GM21360 (cell line): ENCODE measurements around the gene FUT7.
A peak's percentile ranks its signal among the peaks of the same experiment; 100 is the strongest.
"Not testable (repeated sequence)": the region's sequence is repeated elsewhere in the genome, so short reads cannot be mapped to it uniquely, and the experiment has no call there.

ENCODE experiments used
- ATAC-seq: cut with Tn5 transposase; IDR thresholded peaks from one replicate; pipeline ENCODE4 v1.9.1; 2021; ENCODE audit warnings: mild to moderate bottlenecking, moderate library complexity; ENCODE audit not compliant: unreplicated experiment

Gene FUT7

DNA sequence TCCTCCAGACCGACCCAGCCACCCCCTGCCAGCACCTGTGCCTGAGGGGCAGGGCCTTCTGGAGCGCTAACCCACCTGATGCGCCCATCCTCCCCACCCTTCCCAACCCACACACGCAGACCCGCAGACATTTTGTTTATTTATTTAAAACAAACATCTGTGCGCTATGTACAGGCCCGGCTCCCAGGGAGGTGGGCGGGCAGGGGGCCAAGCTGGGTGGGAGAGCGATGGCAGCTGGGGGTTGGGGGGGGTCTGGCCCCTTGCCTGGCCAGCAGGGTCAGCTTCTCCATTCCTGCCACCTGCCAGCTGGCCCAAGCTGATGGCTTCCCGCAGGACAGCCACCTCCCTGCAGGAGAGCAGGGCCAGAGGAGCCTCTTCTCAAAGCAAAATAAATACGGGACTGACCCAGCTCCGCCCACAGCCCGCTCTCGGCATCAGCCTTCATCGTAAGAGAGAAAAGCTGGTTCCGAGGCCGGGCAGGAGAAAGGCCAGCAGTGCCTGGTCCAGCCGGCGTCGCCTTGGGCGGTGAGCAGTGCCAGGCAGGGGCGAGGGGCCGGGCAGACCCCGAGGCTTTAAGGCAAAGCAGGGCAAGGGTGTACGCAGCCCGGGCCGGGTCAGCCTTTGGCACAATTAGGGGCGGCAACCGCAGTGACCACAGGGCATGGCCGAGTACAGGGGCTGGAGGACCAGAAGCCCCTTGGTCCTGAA lies 24.6 kb downstream of the FUT7 start:
- ATAC-seq, result no peak

DNA sequence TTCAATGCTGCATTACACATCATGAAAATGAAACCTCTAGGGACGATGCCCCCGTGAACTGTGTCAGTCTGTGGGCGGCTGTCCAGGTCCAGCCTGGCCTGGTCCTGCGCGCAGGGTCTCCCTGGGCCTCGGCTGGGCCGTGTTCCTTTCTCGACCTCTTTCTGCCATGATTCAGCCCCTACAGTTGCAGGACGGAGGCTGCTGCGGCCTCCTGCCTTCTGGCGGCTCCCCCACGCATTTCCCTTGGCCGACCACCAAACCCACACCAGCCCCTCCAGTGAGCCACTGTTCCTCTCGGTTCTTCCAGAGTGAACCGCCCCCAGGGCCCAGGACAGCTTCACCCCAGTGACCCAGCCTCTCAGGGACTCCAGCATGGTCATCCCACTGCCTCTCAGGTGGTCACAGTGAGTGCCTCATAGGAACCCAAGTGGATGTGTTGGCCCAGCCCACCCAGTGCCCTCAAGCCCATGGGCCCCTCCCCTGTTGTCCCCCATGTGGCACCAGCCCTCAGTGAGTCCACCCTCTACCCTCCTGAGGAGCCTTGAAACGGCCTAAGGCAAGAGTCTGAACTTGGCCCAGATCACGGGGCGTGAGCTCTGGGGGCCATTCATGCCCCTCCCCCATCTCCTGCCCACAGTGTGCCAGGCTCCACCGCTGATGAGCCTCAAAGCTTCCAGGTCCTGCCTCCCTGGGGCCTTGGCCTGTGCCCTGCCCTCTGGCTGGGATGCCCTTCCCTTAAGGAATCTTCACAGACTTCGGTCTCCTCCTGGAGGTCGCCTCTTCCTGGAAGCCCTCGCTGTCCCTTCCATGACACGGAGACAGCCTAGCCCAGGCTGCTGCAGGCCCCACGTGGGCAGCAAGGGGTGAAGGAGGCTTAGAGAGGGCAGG lies 25.5 kb downstream of the FUT7 start:
- ATAC-seq, result no peak

DNA sequence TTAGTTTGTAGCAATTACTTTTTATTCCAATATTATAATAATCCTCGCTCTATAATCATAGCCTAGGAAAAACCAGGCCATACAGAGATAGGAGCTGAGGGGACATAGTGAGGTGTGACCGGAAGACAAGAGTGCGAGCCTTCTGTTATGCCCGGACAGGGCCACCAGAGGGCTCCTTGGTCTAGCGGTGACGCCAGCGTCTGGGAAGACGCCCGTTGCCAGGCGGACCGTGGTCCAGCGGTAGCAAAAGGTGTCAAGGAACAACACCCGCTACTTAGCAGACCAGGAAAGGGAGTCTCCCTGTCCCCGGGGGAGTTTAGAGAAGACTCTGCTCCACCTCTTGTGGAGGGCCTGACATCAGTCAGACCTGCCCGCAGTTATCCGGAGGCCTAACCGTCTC lies 27.6 kb downstream of the FUT7 start:
- not testable (repeated sequence) for ATAC-seq

DNA sequence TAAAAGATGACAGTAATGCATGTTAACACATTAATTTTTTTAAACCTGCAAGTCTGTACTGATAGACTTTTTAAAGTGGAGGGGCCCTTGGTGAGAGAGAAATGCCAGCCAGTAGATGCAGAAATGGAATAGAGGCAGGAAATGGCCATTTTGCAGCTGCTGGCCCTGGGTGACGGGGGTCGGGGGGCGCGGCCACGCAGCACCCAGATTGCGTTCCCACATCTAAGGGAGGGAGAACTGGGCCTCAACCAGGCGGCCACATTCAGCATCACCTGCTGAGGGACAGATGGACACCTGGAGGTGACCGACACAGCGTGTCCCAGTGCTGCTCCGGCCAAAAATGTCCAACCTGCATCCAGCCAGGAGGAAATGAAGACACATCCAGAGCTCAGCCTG lies 29.2 kb downstream of the FUT7 start:
- no peak for ATAC-seq

DNA sequence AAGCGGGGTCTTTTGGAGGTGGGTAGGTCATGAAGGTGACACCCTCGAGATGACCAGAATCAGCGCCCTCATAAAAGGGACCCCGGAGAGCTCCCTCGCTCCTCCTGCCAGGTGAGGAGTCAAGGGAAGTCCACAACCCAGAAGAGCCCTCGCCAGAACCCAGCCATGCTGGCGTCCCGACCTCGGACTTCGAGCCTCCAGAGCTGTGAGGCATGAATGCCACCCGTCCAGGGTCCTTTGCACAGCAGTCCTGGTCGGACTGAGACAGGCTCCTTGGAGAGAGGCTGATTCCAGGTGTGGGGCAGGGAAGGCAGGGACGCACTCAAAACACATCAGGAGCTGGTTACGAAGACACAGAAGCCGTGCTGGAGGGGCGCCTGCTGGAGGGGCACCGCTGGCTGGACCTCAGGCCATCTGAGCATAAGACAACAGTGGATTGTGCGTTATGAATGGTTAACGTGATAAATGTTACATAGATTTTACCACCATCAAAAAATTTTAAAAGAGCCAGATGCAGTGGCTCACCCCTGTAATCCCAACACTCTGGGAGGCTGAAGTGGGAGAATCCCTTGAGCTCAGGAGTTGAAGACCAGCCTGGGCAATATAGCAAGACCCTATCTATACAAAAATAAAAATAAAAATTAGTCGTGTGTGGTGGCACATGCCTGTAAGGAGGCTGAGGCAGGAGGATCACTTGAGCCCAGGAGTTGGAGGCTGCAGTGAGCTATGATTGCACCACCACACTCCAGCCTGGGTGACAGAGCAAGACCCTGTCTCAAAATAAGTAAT lies 29.8 kb downstream of the FUT7 start:
- no peak for ATAC-seq

DNA sequence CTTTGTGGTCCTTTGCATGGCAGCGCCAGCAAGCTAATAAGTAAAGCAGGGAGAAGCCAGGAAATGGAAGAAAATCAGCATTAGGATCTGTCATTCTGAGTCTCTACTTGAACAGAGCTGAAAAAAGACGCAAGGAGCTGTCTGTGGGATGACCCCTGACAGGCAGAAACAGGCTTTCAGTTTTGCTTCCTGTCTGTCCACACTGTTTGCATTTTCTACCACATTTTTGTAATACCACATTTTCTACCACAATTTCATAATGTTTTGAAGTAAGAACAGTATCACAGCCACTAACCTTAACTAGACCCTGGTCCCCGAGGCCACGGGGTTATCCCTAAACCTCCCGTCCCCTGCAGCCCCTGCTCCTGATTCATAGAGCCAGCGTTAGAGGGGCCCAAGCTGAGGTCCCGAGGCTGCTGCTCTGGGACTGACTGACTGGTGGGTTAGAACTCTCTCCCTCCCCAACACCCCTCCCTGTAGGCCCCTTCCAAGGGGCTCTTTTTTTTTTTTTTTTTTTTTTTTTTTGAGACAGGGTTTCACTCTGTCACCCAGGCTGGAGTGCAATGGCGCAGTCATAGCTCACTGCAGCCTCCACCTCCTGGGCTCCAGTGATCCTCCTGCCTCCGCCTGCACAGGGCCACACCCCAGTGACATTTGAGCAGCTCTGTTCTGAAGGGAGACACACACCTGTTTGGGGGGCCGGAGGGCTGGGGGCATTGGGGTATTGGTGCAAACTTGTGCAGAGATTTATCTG lies 31.5 kb downstream of the FUT7 start:
- no peak for ATAC-seq

DNA sequence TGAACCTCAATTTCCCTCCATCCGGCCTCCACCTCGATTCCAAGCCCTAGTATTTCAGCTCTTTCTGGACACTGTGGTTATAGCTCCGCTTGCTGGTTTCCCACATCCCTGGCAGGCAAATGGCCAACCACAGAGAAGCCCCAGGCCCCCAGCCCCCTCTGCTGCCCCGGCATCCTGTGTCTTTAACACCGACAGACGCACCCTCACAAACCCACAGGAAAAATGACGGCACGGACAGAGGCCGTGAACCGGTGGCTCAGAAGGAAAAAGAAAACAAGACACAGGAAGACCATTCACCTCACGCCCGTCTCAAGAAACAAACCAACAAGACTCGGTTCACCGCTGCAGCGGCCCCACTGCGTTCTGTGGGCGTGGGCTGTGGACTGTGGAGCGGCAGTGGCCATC lies 34.1 kb downstream of the FUT7 start:
- ATAC-seq, result no peak

DNA sequence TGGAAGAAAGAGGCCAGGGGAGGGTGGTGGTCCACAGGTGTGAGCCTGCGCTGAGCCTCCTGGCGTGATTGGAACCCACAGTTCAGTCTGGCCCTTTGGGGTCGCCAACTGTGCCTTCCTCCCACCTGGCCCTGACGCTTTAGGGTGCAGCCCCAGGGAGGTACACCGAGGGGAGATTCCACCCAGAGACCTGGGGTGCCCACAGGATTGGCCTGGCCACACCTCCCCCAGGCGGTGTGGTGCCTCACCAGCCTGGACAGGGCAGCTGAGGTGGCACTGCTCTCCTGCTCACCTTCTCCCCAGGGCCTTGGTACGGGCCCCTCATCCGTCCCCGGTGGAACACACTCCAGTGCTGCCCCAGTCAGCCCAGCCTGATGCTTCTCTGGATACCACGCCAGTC lies 34.5 kb downstream of the FUT7 start:
- no peak for ATAC-seq

DNA sequence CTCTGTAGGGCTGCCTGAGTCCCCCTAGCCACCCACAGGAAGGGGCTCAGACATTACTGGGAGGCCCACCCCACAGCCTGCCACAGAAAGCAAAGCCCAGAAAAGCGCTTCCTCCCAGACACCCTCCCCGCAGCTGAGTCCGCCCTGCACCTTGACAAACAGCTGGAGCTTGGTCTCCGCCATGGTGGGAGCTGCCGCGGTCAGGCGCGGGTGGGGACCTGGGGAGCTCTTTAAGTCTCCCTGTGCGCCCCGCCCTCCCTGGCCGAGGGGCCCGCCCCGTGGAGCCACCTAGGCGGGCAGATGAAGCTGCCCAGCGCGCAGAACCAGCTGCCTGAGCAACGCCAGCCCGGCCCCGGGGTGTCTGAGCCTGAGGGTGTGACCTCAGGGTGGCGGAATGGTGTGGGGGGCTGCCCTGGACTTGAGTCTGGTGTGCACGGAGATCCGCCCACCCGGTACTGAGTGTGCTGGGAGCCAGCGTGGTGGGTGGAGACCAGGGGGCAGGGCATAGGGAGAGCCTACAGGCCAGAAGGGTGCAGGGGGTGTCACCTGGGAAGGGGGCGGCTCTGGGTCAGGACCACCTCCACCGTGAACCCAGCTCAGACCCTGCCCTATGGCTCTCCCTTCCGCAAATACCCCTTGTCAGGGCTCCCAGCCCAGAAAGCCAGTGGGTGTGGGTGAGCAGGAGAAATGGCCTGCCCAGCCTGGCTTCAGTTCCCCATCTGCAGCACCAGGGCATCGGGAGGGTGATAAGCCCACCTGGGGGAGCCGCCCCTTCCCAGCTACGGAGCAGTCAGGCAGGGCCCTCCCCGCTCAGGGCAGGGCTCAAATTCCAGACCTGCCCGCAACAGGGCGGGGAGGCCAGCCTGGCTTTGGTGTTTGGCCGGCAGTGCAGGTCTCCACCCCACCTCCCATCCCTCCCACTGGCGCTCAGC lies 35.3 kb downstream of the FUT7 start, which contains the start of gene CLIC3:
CLIC3 (minus strand) TSS at position 208 of the 932 bp plus-strand sequence; CDS start at position 183, 25 bp downstream.
- ATAC-seq, result no peak

DNA sequence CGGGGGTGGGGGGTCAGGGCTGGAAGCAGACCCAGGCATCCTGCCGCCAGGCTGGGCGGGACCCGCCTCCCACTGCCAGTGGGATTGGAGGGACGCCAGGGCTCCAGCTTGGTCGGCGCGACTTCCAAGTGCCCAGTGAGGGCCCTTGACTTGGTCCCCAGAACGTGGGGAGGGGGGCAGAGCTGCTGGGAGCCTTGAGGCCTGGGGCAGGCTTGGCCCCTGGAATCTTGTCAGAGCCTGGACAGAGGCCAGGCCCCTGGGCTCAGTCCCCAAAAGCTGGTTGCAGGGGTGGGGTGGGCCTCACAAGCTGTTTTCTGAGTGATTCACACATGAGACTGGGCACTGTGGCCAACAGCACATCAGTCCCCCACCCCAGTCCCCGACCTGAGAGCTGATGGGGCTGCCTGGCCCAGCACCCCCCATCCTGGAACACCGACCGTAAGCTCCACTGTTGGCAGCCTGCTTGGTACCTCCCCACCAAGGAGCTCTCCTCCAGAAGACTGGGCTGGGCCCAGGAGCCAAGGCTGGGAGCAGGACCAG lies 36.0 kb downstream of the FUT7 start:
- ATAC-seq, result no peak

DNA sequence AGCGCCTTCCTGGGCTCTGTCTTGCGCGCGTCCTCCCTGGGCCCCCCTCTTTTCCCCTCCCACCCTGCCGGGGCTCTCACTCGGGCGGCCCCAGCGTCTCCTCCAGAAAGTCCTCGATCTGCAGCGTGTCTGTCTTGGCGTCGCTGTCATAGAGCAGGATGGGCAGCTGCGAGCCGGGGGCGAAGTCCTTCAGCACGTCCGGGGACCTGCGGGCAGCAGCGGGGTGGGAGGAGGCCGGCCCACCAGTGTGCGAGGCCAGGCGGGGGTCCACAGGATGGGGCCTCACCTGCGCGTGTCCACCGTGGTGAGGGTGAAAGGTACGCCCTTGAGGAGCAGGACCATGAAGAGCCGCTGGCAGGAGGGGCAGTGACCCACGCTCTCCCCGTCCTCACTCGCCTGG lies 36.5 kb downstream of the FUT7 start:
- no peak for ATAC-seq

DNA sequence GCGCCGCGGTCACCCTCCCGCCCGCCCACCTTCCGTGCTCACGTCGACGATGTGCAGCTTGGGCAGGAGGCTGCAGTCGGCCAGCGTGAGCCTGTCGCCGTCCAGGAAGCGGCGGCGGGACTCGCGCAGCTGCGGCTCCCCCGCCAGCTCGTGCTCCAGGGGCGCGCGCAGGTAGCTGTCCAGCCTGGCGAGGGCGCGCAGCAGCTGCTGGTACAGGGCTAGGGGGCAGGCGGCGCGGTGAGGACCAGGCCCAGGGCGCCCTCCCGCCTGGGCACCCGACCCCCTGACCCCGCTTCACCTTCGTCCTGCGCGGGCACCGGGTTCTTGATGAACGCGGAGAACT lies 37.0 kb downstream of the FUT7 start:
- no peak for ATAC-seq

DNA sequence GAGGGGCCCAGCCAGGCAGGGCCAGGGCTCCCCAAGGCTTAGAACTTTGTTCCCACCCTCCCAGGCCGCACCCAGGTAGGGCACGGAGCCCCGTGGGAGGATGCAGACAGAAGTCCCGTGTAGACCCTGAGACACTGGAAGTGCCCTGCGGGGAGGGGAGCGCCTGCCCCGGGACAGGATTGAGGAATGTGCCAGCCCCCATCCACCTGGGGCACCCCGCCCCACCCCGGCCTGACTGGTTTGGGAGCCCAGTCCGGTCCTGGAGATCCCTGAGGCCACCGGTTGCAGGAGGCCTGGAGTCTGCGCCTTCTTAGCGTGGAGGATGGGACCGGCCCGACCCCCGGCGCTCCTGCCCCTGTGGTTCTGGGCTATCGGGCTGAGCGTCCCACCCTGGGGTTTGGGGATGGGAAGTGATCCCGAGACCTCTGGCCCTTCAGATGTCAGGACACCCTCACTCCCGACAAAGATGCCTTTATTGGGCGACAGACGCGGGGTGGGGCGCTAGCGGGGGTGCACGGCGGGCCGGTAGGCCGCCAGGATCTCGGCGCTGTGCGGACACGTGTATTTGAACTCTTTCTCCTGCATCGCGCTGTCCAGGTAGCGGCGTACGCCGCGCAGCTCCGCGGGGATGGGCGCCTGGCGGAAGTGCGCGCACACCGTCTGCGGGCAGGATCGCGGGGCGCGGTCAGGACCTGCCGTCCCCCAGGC lies 37.6 kb downstream of the FUT7 start:
- ATAC-seq, result no peak

DNA sequence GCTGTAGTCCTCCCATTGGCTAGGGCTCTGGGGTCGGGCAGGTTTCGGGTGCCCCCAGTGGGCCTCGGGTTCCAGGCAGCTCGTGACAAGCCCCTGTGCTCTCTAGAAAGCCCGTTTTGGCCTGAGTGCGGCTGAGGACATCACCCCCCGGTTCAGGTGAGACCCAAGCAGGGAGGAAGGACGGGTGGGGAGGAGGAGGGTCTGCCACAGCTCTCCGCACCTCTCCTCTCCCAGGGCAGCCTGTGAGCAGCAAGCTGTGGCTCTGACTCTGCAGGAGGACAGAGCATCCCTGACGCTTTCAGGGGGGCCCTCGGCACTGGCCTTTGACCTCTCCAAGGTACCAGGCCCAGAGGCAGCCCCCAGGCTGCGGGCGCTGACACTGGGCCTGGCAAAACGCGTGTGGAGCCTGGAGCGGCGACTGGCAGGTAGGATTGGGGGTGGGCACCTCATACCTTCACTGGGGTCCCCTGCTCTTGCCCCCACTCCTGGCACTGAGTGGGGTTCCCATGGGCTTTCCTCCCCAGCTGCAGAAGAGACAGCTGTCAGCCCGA lies 39.0 kb downstream of the FUT7 start:
- ATAC-seq, result no peak

DNA sequence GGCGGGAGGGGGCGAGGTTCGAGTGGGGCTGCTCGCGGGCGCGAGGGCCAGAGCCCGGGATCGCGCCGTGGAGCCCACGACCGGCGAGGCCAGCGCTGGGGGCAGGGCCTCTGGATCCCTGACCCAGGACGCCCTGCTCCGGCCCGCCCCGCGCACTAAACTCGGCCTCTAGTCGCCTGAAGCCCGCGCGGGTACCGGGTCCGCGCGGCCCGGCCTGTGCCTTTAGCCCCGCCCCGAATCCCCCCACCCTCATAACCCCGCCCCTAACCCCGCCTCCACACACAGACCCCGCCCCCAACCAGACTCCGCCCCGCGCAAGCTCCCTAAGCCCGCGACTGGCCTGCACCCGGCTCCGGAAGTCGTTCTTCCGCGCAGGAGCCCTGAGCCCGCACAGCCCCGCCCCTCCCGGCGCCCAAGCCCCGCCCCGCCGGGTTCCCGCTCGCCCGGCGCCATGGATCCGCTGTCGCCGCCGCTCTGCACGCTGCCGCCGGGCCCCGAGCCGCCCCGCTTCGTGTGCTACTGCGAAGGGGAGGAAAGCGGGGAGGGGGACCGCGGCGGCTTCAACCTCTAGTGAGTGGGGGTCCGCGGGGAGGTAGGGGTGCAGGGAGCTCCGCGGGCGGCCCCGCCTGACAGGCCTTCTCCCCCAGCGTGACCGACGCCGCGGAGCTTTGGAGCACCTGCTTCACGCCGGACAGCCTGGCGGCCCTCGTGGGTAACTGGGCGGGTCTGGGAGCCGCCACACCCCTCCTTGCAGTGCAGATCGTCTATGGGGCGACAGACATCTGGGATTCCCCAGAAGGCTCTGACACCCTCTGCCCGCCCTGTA lies 39.7 kb downstream of the FUT7 start, which contains the start of gene PAXX:
PAXX (plus strand) TSS at position 430 of the 826 bp plus-strand sequence; CDS start at position 452, 22 bp downstream.
- ATAC-seq, result peak; percentile 81

DNA sequence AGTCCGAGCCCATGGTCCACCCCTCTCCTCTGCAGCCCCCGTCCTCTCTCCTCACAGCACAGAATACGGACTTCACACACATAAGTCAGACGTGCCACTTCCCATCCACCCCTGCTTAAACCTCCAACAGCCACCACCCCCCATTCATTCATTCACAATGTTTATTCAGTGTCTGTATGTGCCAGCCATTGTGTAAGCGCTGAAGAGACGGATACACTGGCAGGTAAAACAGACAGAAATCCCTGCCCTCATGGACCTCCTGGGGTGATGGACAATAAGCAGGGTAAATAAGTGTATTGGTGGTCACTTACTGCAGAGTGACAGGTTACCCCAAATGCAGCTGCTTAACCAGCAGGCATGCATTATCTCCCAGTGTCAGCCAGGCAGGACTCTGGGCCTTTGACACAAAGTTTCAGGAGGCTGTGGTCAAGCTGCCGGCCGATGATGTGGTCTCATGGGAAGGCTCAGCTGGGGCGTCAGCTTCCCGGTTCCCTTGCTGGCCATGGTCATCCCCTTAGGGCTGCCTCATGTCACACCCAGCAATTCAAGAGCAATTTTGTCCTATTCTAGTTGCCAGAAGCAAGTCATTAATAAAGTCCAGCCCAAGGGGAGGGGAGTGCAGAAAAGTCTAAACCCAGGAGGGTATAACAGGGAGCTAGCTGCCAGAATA lies 41.5 kb downstream of the FUT7 start:
- ATAC-seq, result no peak

DNA sequence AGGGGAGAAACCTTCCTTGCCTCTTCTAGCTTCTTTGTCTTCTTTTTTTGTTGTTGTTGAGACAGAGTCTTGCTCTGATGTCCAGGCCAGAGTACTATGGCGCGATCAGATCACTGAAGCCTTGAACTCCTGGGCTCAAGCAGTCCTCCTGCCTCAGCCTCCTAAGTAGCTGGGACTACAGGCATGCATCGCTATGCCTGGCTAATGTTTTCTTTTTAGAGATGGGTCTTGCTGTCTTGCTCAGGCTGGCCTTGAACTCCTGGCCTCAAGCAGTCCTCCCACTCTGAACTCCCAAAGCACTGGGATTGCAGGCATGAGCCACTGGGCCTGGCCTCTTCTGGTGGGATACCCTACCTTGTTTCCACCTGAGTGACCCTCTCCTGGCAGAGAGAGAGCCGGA lies 43.0 kb downstream of the FUT7 start:
- no peak for ATAC-seq
